Right ventricle myocardium superior (tissue), 1 donor: Measurements from ENCODE around the gene RTN4RL1. TPM values are rescaled to one million over a fixed set of nuclear protein-coding genes. Genes with fewer than 3 reads are reported as not detected.

Source experiments
- ATAC-seq: fragments of 200-7000 bp; cut with Tn5 transposase; one replicate; pipeline ENCODE4 v1.9.1; 2020; ENCODE audit warnings: mild to moderate bottlenecking; ENCODE audit not compliant: poor library complexity
- DNase-seq: peaks from one replicate; pipeline ENCODE4 v3.0.0-alpha.2; 2020
- intact Hi-C: fragments of 100-400 bp; cut with DNase I; formaldehyde crosslinking; loops from one replicate; pipeline ENCODE4 v1.11.2; 2022
- total RNA-seq: library from RNA; stranded (reverse); fragmentation: NEBNext Ultra II Directional; extraction: Animal tissue kit (Norgen Biotek cat#: 25700); gene quantifications from one replicate; pipeline ENCODE4 v1.2.1, GENCODE V29; 2021
- donor health status: DM: no; HTN: yes; CAD: no; lungs with severe emphysema.

Gene RTN4RL1
- total RNA-seq, 1 donor from 2014 or later = 3.4 TPM

DNA sequence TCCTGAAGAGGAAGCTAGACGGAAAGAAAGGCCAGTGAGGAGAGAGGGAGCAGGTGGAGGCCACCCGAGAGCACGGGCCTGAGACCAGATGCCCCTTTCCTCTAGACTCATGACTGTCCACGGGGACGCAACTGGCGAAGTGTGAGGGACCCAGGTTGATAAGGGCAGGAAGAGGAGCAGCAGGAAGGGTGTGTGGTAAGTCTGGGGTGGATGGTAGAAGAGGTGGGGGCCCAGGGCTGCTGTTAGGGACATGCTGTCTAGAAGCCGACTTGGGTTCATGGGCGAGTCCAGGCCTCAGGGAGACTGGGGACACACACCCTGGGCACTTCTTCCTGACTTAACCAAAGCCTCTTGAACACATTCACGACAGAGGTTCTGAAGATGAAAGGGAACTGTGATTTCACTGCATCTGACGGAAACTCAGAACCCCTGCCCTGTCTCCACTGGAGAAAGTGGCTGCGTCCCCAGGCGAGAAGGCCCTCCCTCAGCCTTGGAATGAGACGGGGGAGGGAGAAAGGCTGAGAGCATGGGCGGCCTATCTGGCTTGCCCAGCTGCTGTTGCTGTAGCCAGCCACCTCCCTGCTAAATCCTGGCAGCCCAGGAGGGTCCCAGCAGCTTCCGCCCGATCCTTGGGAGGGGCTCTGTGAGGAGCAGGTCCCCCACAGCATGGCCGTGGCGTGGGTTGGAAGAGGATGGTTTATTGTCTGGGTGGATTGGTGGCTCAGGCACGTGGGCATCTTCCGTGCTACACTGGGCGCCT lies 35.7 kb upstream of the RTN4RL1 start:
- ATAC-seq = no peak
- peak; percentile 53 for DNase-seq
- intact Hi-C loops = no loop called here

DNA sequence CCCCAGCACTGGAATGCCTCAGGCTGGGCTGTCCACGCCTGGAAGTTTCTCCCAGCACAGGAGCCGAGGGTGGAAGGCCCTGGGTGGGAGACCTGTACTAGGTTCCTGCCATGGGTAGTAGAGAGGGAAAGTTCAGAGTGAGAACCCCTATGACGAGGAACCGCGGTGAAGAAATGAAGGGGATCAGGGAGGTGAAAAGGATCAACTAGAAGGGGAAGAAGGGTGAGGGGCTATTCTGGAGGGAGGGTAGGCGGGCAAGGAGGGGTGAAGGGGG lies 35.2 kb upstream of the RTN4RL1 start:
- intact Hi-C loops = no loop called here
- ATAC-seq = no peak
- DNase-seq = no peak

DNA sequence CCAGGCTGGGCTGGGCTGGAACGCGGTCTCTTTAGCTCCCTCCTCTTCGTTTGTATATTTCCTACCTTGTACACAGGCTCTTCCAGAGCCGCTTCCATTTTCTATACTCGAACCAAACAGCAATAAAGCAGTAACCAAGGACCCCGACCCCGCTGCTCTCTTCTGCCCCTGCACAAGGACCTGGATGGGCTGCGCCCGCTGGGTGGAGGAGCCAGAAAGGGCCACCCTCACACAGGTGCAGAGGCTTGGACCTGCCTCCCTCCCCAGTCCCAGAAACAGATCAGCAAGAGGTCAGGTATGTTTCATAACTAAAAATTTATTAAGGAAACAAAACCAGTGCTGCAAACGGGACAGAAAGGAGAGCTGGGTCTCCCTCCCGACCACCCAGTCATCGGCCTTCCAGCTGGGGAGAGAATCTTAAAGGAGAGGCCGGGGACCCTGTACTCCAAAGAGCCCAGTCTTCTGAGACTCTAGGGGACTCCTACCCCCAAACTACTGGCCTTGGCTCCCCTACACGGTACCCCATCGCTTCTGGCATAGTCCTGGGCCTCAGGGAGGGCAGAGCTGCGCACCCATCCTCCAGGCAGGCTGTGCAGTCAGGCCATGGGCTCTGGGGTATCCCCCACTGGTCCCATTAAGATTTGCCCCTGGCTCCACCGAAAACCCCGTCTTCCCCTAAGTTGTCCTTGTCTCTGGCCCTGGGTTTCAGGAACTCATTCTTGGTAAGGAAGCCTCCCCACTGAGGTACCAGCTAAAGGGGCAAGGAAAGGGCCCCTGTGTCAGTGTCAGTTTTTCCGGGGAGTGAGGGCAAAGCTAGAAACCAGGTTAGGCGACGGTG lies 34.6 kb upstream of the RTN4RL1 start:
- DNase-seq (no peak), ATAC-seq (no peak)
- intact Hi-C loops = loop anchor here (5.0 kb wide), 1 partner anchor 113 kb away; no protein-coding TSS in a partner anchor

DNA sequence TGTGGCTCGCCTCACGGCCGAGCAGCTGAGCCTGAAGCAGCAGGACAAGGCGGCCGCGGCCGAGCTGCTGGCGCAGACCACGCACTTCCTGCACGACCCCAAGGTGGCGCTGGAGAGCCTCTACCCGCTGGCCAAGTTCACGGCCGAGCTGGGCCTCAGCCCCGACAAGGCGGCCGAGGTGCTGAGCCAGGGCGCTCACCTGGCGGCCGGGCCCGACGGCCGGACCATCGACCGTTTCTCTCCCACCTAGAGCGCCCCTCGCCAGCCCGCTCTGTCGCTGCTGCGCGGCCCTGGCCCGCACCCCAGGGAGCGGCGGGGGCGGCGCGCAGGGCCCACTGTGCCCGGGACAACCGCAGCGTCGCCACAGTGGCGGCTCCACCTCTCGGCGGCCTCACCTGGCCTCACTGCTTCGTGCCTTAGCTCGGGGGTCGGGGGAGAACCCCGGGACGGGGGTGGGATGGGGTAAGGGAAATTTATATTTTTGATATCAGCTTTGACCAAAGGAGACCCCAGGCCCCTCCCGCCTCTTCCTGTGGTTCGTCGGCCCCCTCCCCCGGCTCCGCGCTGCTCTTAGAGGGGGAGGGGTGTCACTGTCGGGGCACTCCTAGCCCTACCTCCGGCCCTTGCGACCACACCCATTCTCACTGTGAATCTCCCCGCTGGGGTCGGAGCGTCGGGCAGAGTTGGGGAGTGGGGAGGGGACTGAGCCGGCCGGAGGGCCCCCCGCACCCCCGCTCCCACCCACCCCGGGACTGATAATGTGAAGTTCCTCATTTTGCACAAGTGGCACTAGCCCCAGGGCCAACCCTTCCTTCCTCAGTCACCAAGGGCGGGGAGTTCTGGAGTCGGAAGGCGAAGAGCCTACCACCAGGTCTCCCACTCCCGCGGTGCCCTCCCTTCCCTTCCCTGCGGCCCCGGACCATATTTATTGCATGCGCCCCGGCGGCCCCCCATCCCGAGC lies 33.7 kb upstream of the RTN4RL1 start:
- intact Hi-C loops = loop anchor here (5.0 kb wide), 1 partner anchor 113 kb away; no protein-coding TSS in a partner anchor
- ATAC-seq (peak; percentile 39), DNase-seq (peak; percentile 91)

DNA sequence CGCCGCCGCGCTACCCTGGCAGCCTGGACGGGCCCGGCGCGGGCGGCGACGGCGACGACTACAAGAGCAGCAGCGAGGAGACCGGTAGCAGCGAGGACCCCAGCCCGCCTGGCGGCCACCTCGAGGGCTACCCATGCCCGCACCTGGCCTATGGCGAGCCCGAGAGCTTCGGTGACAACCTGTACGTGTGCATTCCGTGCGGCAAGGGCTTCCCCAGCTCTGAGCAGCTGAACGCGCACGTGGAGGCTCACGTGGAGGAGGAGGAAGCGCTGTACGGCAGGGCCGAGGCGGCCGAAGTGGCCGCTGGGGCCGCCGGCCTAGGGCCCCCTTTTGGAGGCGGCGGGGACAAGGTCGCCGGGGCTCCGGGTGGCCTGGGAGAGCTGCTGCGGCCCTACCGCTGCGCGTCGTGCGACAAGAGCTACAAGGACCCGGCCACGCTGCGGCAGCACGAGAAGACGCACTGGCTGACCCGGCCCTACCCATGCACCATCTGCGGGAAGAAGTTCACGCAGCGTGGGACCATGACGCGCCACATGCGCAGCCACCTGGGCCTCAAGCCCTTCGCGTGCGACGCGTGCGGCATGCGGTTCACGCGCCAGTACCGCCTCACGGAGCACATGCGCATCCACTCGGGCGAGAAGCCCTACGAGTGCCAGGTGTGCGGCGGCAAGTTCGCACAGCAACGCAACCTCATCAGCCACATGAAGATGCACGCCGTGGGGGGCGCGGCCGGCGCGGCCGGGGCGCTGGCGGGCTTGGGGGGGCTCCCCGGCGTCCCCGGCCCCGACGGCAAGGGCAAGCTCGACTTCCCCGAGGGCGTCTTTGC lies 32.8 kb upstream of the RTN4RL1 start:
- DNase-seq (no peak), ATAC-seq (no peak)
- intact Hi-C loops = loop anchor here (5.0 kb wide), 1 partner anchor 114 kb away; no protein-coding TSS in a partner anchor

DNA sequence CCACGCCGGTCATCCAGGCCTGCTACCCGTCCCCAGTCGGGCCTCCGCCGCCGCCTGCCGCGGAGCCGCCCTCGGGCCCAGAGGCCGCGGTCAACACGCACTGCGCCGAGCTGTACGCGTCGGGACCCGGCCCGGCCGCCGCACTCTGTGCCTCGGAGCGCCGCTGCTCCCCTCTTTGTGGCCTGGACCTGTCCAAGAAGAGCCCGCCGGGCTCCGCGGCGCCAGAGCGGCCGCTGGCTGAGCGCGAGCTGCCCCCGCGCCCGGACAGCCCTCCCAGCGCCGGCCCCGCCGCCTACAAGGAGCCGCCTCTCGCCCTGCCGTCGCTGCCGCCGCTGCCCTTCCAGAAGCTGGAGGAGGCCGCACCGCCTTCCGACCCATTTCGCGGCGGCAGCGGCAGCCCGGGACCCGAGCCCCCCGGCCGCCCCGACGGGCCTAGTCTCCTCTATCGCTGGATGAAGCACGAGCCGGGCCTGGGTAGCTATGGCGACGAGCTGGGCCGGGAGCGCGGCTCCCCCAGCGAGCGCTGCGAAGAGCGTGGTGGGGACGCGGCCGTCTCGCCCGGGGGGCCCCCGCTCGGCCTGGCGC lies 32.1 kb upstream of the RTN4RL1 start:
- intact Hi-C loops = loop anchor here (5.0 kb wide), 1 partner anchor 115 kb away; no protein-coding TSS in a partner anchor
- DNase-seq (no peak), ATAC-seq (no peak)

DNA sequence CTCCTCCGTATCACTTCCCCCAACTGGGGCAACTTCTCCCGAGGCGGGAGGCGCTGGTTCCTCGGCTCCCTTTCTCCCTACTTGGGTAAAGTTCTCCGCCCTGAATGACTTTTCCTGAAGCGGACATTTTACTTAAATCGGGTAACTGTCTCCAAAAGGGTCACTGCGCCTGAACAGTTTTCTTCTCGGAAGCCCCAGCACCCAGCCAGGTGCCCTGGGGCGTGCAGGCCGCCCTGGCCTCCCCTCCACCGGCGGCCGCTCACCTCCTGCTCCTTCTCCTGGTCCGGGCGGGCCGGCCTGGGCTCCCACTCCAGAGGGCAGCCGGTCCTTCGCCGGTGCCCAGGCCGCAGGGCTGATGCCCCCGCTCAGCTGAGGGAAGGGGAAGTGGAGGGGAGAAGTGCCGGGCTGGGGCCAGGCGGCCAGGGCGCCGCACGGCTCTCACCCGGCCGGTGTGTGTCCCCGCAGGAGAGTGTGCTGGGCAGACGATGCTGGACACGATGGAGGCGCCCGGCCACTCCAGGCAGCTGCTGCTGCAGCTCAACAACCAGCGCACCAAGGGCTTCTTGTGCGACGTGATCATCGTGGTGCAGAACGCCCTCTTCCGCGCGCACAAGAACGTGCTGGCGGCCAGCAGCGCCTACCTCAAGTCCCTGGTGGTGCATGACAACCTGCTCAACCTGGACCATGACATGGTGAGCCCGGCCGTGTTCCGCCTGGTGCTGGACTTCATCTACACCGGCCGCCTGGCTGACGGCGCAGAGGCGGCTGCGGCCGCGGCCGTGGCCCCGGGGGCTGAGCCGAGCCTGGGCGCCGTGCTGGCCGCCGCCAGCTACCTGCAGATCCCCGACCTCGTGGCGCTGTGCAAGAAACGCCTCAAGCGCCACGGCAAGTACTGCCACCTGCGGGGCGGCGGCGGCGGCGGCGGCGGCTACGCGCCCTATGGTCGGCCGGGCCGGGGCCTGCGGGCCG lies 31.4 kb upstream of the RTN4RL1 start:
- no peak for ATAC-seq
- DNase-seq = peak; percentile 56
- intact Hi-C loops = loop anchor here (5.0 kb wide), 1 partner anchor 116 kb away; no protein-coding TSS in a partner anchor

DNA sequence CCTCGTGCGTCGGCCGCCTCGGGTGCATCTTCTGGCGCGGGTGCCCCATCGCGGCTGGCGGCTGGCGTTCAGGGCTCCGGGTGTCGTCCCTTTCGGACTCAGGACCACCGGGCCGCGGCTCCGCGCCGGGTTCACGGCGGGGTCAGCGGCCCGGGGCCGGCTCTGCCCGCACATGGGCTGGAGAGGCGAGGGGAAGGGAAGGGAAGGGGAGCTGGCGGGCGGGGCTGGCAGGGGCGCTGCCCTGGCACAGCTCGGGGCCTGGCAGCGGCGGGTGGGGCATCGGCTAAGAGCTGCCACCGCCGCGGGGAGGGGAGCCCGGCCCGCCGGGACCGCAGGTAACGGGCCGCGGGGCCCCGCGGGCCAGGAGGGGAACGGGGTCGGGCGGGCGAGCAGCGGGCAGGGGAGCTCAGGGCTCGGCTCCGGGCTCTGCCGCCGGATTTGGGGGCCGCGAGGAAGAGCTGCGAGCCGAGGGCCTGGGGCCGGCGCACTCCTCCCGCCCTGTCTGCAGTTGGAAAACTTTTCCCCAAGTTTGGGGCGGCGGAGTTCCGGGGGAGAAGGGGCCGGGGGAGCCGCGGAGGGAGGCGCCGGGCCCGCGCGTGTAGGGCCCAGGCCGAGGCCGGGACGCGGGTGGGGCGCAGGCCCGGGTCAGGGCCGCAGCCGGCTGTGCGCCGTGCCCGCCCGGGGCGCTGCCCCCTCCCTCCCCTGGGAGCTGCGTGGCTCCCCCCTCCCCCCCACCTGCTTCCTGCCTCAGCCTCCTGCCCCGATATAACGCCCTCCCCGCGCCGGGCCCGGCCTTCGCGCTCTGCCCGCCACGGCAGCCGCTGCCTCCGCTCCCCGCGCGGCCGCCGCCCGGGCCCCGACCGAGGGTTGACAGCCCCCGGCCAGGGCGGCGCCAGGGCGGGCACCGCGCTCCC lies 30.4 kb upstream of the RTN4RL1 start:
- ATAC-seq (peak; percentile 4), DNase-seq (peak; percentile 69)
- intact Hi-C loops = loop anchor here (5.0 kb wide), 1 partner anchor 117 kb away; no protein-coding TSS in a partner anchor

DNA sequence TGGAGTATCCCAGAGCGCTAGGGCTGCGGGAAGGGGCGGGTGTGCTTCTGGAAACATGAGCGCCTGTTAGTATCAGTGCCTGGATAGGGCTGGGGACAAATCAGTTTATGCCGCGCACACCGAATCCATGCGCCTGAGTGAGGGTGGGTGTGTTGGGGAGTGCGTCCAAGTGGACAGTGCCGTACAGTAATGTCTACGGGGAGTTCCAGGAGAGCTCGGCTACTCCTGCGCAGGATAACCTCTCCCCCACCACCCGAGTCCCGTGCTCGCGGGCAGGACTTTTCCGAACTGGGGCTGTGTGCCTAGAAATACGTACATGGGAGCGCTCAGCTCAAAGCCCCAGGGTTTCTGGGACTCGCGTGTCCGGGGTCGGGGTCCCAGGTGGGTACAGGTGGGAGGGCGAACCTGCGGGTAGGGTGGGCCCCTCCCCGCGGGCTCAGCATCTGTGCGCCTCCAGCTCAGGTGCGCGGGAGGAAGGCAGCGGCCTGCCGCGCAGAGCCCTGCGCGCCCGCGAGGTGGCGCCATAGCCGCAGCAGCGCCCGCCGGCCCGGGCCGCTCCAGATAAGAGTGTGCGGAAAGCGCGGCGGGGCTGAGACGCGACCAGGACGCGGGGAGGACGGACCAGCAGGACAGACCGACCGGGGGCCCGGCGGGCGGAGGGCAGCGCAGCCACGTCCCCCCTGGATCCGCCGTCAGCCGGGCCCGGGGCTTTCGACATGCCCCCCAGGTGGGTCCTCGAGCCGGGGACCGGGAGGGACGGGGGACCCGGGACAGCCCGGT lies 29.6 kb upstream of the RTN4RL1 start, which contains the start of gene HIC1:
Gene HIC1, plus strand, starts transcription at position 592 of the 780 bp plus-strand sequence. CDS start 1,588 bp downstream, outside the sequence.
- intact Hi-C loops = loop anchor here (5.0 kb wide), 1 partner anchor 118 kb away; no protein-coding TSS in a partner anchor
- peak; percentile 72 for ATAC-seq
- DNase-seq = peak; percentile 89

DNA sequence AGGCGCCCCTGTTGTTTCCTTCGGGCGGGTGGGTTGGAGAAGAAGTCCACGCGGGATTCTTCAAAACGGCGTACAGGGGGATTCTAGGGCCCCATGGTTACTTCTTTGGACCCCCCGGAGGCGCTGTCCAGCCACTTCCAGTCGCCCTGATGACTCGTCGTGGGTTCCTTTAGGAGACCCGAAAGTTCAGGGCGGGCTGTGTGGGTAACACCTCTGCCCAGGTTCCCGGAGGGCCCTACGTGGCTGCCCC lies 29.1 kb upstream of the RTN4RL1 start:
- intact Hi-C loops = no loop called here
- DNase-seq (no peak), ATAC-seq (no peak)

DNA sequence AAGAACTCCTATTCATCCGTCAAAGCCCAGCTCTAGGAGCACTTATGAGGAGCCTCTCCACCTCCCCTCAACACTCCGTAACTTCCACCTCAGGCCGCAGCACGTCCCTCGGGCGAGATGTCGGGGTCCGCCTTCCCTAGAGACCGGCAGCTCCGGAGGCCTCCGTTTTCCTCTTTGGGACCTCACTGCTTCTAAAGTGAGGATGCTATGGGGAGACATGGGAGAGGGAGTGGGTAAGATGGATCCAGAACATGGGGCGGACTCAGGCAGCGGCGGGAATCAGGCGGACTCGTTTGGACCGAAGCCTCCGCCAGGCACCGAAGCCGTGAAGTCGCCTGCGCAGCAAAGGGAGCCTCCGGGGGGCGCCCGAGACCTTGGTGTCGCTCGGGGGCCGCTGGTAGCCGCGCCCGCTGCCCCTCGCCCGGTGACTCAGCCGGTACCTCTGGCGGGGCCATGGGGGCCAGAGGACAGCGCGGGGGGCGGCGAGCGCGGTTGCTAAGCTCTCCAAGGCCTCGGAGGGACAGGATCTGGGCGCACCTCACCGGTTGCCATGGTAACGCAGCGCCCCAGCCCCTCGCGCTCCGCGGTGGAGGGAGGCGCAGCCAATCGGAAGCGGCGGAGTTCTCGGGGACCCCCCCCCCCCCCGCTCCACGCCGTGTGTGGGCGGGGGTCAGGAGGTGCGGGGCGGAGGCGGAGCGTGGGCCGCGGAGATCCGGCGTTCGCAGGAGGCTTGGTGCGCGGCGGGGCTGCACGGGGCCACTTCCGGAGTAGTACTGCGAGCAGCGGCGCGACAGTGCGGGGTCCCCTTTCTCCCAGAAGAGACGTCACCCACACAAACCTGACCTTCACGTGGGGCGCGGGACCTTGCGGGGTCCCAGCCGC lies 28.5 kb upstream of the RTN4RL1 start:
- intact Hi-C loops = loop anchor here (2.0 kb wide), 1 partner anchor 191 kb away; no protein-coding TSS in a partner anchor
- DNase-seq (peak; percentile 86), ATAC-seq (peak; percentile 24)

DNA sequence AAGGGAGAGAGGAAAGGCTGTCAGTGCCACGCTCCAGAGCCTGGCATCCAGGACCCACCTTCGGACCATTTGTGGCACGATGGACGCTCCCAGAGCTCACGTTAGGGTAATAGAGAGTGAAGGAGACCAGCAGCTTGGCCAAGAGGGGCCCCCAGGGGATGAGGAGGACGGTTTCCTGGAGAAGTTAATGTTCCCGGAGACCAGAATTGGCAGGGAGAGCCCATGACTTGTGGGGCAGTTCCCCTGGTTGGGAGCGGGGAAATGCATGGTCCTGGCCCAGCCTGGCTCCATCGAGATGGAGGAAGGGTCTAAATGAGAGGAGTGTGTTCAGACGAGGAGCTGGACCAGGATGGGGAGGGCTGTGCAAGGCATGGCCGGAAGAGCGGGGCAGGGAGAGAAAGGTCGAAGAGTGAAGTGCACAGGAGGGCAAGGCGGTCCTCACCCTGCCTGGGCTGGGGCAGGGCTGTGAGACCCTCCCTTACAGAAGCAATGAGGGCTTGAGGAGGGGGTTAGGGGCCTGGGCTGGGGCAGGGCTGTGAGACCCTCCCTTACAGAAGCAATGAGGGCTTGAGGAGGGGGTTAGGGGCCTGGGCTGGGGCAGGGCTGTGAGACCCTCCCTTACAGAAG lies 26.9 kb upstream of the RTN4RL1 start:
- ATAC-seq = no peak
- intact Hi-C loops = loop anchor here (2.0 kb wide), 1 partner anchor 193 kb away; no protein-coding TSS in a partner anchor

More for the DNA sequence above, 26.9 kb upstream of the RTN4RL1 start:
- no peak for DNase-seq
